HCT116 (cell line): Measurements from ENCODE around the gene ZNF384. TPM values are rescaled to one million over a fixed set of nuclear protein-coding genes. Genes with fewer than 3 reads are reported as not detected.
A peak's percentile ranks its signal among the peaks of the same experiment; 100 is the strongest.

Source experiments
- ATAC-seq: fragments of 200-7000 bp; cut with Tn5 transposase; 2 replicates; pipeline ENCODE4 v1.9.1; 2020; ENCODE audit warnings: mild to moderate bottlenecking, moderate library complexity
- BruUV-seq: library from RNA; stranded (reverse); fragments of 400-500 nt; replicated peaks from 2 replicates; lab custom pipeline; 2021; lab: Mats Ljungman, UMichigan
- CTCF ChIA-PET: fragments of 300-600 bp; sonication (Branson Sonifier 250); formaldehyde crosslinking; loops from one replicate; lab custom pipeline; 2021; ENCODE audit warnings: antibody characterized with exemption; lab: Charles Lee
- POLR2A ChIA-PET: fragments of 300-600, 350-600 bp; sonication (Branson Sonifier 250); formaldehyde crosslinking; loops from one replicate; lab custom pipeline; 2021; ENCODE audit warnings: antibody characterized with exemption; lab: Charles Lee
- RAD21 ChIA-PET, 2 experiments: fragments of 300-600 bp; sonication (Branson Sonifier 250); formaldehyde crosslinking; loops; one replicate each; lab custom pipeline; 2023; ENCODE audit warnings: low total read pairs in 2 of 2; ENCODE audit not compliant: uncharacterized antibody in 2 of 2, unreplicated experiment in 2 of 2, low non-redundant PET in 1 of 2; lab: Charles Lee
- DNase-seq: peaks from one replicate; pipeline ENCODE4 v3.0.0-alpha.2; 2010; ENCODE audit warnings: low read depth, low spot score
- H2AFZ ChIP-seq: fragments of 200-600 bp; shearing (Covaris generic), sonication (generic); 2 replicates; pipeline ENCODE4 v1.6.1; 2017; ENCODE audit warnings: low read depth, mixed run types, mixed read lengths, antibody characterized with exemption, low read length; ENCODE audit not compliant: poor library complexity, severe bottlenecking
- H3K27ac ChIP-seq: 2 replicates; pipeline ENCODE4 v1.5.1; 2012; ENCODE audit warnings: low read depth, low read length
- H3K27me3 ChIP-seq: fragments of 200-600 bp; sonication (generic); 2 replicates; pipeline ENCODE4 v1.6.1; 2016; ENCODE audit warnings: mixed run types, low read length, mixed read lengths; ENCODE audit not compliant: insufficient read depth
- H3K36me3 ChIP-seq, 2 experiments: fragments of 200-500 bp in 1 of 2; fragments of 200-600 bp in 1 of 2; sonication (Bioruptor generic) in 1 of 2; sonication (generic) in 1 of 2; 2 replicates each; pipeline versions ENCODE4 v1.5.1 to v1.6.1; 2014 to 2016; ENCODE audit warnings: low read length in 2 of 2, inconsistent platforms in 1 of 2, mixed read lengths in 1 of 2, mixed run types in 1 of 2; ENCODE audit not compliant: insufficient read depth in 2 of 2, control insufficient read depth in 1 of 2
- H3K4me1 ChIP-seq, 2 experiments: fragments of 200-600 bp in 1 of 2; sonication (generic) in 1 of 2; 2 replicates each; pipeline versions ENCODE4 v1.5.1 to v1.6.1; 2012 to 2017; ENCODE audit warnings: low read length in 2 of 2, inconsistent platforms in 1 of 2, mild to moderate bottlenecking in 1 of 2, mixed read lengths in 1 of 2, mixed run types in 1 of 2, moderate library complexity in 1 of 2; ENCODE audit not compliant: insufficient read depth in 2 of 2, control insufficient read depth in 1 of 2
- H3K4me2 ChIP-seq: fragments of 200-600 bp; sonication (generic); 2 replicates; pipeline ENCODE4 v1.6.1; 2017; ENCODE audit warnings: mixed run types, low read length, mixed read lengths
- H3K4me3 ChIP-seq, 2 experiments: fragments of 200-600 bp in 1 of 2; sonication (generic) in 1 of 2; replicated peaks in 1 of 2; 2 replicates each; pipeline ENCODE4 v1.5.1; 2011 to 2016; ENCODE audit warnings: low read length in 2 of 2, control low read depth in 1 of 2, low read depth in 1 of 2, mild to moderate bottlenecking in 1 of 2, mixed read lengths in 1 of 2, mixed run types in 1 of 2
- H3K79me2 ChIP-seq: fragments of 200-600 bp; sonication (generic); 2 replicates; pipeline ENCODE4 v1.6.1; 2017; ENCODE audit warnings: mild to moderate bottlenecking, mixed run types, low read length, moderate library complexity, mixed read lengths; ENCODE audit not compliant: insufficient read depth
- H3K9ac ChIP-seq: fragments of 200-600 bp; sonication (generic); 2 replicates; pipeline ENCODE4 v1.6.1; 2016; ENCODE audit warnings: low read length, mixed read lengths
- H3K9me2 ChIP-seq: fragments of 200-600 bp; sonication (generic), shearing (Covaris generic); 2 replicates; pipeline ENCODE4 v1.6.1; 2017; ENCODE audit warnings: mixed run types, mild to moderate bottlenecking, moderate library complexity; ENCODE audit not compliant: insufficient read depth
- H3K9me3 ChIP-seq, 2 experiments: fragments of 200-500 bp in 1 of 2; fragments of 200-600 bp in 1 of 2; sonication (Bioruptor generic) in 1 of 2; sonication (generic) in 1 of 2; 2 replicates each; pipeline ENCODE4 v1.6.1; 2014 to 2017; ENCODE audit warnings: low read length in 2 of 2, mixed read lengths in 2 of 2, inconsistent platforms in 1 of 2, low read depth in 1 of 2, mild to moderate bottlenecking in 1 of 2, mixed run types in 1 of 2, moderate library complexity in 1 of 2; ENCODE audit not compliant: control insufficient read depth in 1 of 2, insufficient read depth in 1 of 2
- H4K20me1 ChIP-seq: fragments of 200-600 bp; sonication (generic), shearing (Covaris generic); 2 replicates; pipeline ENCODE4 v1.6.1; 2017; ENCODE audit warnings: mixed run types, mild to moderate bottlenecking, moderate library complexity; ENCODE audit not compliant: insufficient read depth
- CBX3 ChIP-seq: IDR thresholded peaks from 2 replicates; pipeline ENCODE4 v1.6.1; 2012; ENCODE audit warnings: low read depth
- CEBPB ChIP-seq: IDR thresholded peaks from 2 replicates; pipeline ENCODE4 v1.6.1; 2012; ENCODE audit warnings: low read depth
- EZH2 ChIP-seq: fragments of 200-600 bp; sonication (generic); IDR thresholded peaks from 2 replicates; pipeline ENCODE4 v1.6.1; 2017; ENCODE audit warnings: antibody characterized with exemption, mixed run types
- EZH2phosphoT487 ChIP-seq: fragments of 200-600 bp; IDR thresholded peaks from 2 replicates; pipeline ENCODE4 v1.6.1; 2018; ENCODE audit warnings: antibody characterized with exemption, borderline replicate concordance
- FOSL1 ChIP-seq: IDR thresholded peaks from 2 replicates; pipeline ENCODE4 v1.6.1; 2012; ENCODE audit warnings: low read depth
- JUND ChIP-seq: IDR thresholded peaks from 2 replicates; pipeline ENCODE4 v1.6.1; 2012
- POLR2A ChIP-seq: IDR thresholded peaks from 2 replicates; pipeline ENCODE4 v1.7.0; 2011; ENCODE audit warnings: borderline replicate concordance; ENCODE audit not compliant: insufficient read depth, insufficient read length; ENCODE audit errors: extremely low read depth
- SIN3A ChIP-seq: IDR thresholded peaks from 2 replicates; pipeline ENCODE4 v1.6.1; 2012; ENCODE audit warnings: low read depth
- SRF ChIP-seq: IDR thresholded peaks from 2 replicates; pipeline ENCODE4 v1.6.1; 2012; ENCODE audit warnings: low read depth
- TCF7L2 ChIP-seq: IDR thresholded peaks from 2 replicates; pipeline ENCODE4 v1.7.0; 2011; ENCODE audit warnings: borderline replicate concordance, inconsistent platforms; ENCODE audit not compliant: insufficient read depth, insufficient read length; ENCODE audit errors: extremely low read depth
- YY1 ChIP-seq: IDR thresholded peaks from 2 replicates; pipeline ENCODE4 v1.6.1; 2011; ENCODE audit warnings: low read length, low read depth, moderate library complexity, mild to moderate bottlenecking; ENCODE audit not compliant: insufficient replicate concordance; ENCODE audit errors: extremely low read depth
- ZFX ChIP-seq: fragments of 450-650 bp; IDR thresholded peaks from 2 replicates; pipeline ENCODE4 v1.6.1; 2017
- ZNF274 ChIP-seq: fragments of 200-500 bp; sonication (Bioruptor generic); IDR thresholded peaks from 2 replicates; pipeline ENCODE4 v1.6.1; 2014; ENCODE audit warnings: mild to moderate bottlenecking, low read depth, low read length, inconsistent platforms
- intact Hi-C: fragments of 100-400 bp; cut with micrococcal nuclease; formaldehyde crosslinking; loops from 2 replicates; pipeline ENCODE4 v1.10.0; 2022
- total RNA-seq: library from RNA; stranded (reverse); gene quantifications from one replicate; pipeline ENCODE4 v1.2.1, GENCODE V29; 2021; ENCODE audit not compliant: unreplicated experiment
- TF ChIP-seq, protein P1 (sequence below): IDR thresholded peaks from 2 replicates; pipeline ENCODE4 v1.6.1; 2012

Gene ZNF384
- total RNA-seq, 1 experiment from 2014 or later, result 73.4 TPM

DNA sequence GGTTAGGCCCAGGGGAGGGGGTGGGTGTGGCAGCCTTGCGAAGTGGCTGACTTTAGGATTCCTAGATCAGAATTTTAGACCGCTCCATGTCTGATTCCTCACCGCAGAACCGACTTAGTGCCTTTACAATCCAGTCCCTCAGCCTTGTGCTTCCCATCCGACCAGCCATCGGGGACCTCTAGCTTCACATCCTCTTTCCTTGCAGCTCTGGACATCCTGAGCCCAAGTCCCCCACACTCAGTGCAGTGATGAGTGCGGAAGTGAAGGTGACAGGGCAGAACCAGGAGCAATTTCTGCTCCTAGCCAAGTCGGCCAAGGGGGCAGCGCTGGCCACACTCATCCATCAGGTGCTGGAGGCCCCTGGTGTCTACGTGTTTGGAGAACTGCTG, 35.2 kb upstream of the ZNF384 start:
- peak; percentile 23 for ATAC-seq
- BruUV-seq, result TSS peak; percentile 74
- no peaks in the 10 kb centered on the region for H3K9me3 ChIP-seq
- H4K20me1 ChIP-seq, result no peaks in the 10 kb centered on the region
- peaks cover 5 to 26% of the 10 kb centered on the region in 2 experiments; a peak in 3 of 4 replicates for H3K4me1 ChIP-seq
- peaks cover 11 to 12% of the 10 kb centered on the region in 2 experiments; a peak in 3 of 4 replicates for H3K36me3 ChIP-seq
- peak overlapping the region; percentile 93 for H3K9ac ChIP-seq
- TF ChIP-seq POLR2A (peak; percentile 7), ZFX (no peak; the same call in 1 of the 2 replicates)
- H3K79me2 ChIP-seq, result peaks cover 14% of the 10 kb centered on the region; the same call in 1 of the 2 replicates
- H3K9me2 ChIP-seq, result no peaks in the 10 kb centered on the region
- no peak overlapping the region for H2AFZ ChIP-seq
- H3K27me3 ChIP-seq, result no peaks in the 10 kb centered on the region
- POLR2A ChIA-PET, result interaction anchor here (0.6 to 3.0 kb wide), 21 partner anchors 8 to 412 kb away, joined by 3 to 28 read pairs (median 4); partner anchors contain the start of genes C12orf57, CDCA3, MLF2 and PTMS
- RAD21 ChIA-PET, result interaction anchor here (0.7 to 1.6 kb wide), 4 partner anchors 29 to 58 kb away, joined by 3 to 6 read pairs (median 4); partner anchors contain the start of genes ZNF384 (in 2 of the 2) and MLF2 (in 1 of the 2)
- intact Hi-C loops, result loop anchor here (1.0 kb wide), 1 partner anchor 35 kb away; the partner anchor contains the start of gene ZNF384
- CTCF ChIA-PET, result interaction anchor here (0.7 to 2.7 kb wide), 9 partner anchors 10 to 161 kb away, joined by 3 to 16 read pairs (median 4); partner anchors contain the start of genes MLF2, PTMS and ZNF384
- H3K27ac ChIP-seq, result peak overlapping the region; percentile 91
- no peak for DNase-seq
- peak overlapping the region; percentile 54 to 86 for H3K4me3 ChIP-seq
- peak overlapping the region; percentile 100 for H3K4me2 ChIP-seq

DNA sequence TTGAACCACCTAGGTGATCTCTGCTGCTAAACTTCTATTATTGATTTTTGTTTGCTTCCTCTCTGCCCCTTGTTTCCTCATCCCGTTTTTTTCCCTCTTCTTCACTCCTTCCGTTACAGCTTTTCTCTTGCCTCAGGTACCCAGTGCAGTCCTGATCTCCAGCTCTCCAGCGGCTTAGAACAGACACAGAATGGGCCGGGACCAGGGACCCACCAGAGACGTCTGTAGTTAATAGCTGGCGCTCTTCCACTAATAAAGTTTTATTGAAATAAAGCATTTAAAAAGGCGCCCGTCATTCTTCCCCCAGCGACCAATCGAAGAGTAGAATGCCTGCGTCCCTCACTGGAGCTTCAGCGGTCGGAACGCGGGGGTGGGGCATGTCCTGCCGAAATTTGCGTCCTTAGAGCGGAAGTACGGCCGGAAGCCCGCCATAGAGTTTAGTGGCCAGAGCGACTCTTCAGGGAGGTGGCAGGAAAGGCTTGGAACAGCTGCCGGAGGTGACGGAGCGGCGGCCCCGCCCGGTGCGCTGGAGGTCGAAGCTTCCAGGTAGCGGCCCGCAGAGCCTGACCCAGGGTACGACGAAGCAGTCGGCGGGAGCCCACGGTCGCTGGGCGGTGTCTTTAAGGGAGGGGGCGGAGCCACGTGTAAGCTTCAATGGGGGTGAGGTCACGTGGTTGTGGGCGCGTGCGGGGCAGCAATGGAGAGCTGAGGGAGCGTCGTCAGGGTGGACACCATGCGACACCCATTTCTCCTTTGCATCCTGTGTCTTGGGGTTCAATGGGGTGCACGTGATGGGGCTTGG, 34.6 kb upstream of the ZNF384 start, which contains the start of gene COPS7A:
TSS of gene COPS7A (plus strand) at position 440 of the 802 bp plus-strand sequence. CDS start 611 bp downstream, outside the sequence.
- ChIA-PET POLR2A (interaction anchor here (0.6 to 3.0 kb wide), 21 partner anchors 9 to 412 kb away, joined by 3 to 28 read pairs (median 4); partner anchors contain the start of genes C12orf57, CDCA3, MLF2 and PTMS), CTCF (interaction anchor here (0.7 to 2.7 kb wide), 12 partner anchors 10 to 160 kb away, joined by 3 to 16 read pairs (median 4); partner anchors contain the start of genes CDCA3, MLF2, PTMS and SPSB2), RAD21 (interaction anchor here (1.0 to 1.6 kb wide), 3 partner anchors 29 to 35 kb away, joined by 3 to 6 read pairs (median 5); partner anchors contain the start of genes ZNF384 (in 2 of the 2) and MLF2 (in 1 of the 2))
- peaks cover 14% of the 10 kb centered on the region; the same call in 1 of the 2 replicates for H3K79me2 ChIP-seq
- H3K9ac ChIP-seq, result peak within 1 kb of the TSS; percentile 93
- no peaks in the 10 kb centered on the region for H3K27me3 ChIP-seq
- DNase-seq, result peak; percentile 98
- H3K4me3 ChIP-seq, result peak within 1 kb of the TSS; percentile 54 to 86
- H2AFZ ChIP-seq, result peak within 1 kb of the TSS; percentile 95
- H3K9me2 ChIP-seq, result no peaks in the 10 kb centered on the region
- BruUV-seq, result no TSS peak
- H3K36me3 ChIP-seq, result peaks cover 6% of the 10 kb centered on the region in 2 experiments; a peak in 3 of 4 replicates
- peaks cover 5 to 26% of the 10 kb centered on the region in 2 experiments; a peak in 3 of 4 replicates for H3K4me1 ChIP-seq
- intact Hi-C loops, result loop anchor here (1.0 kb wide), 1 partner anchor 35 kb away; the partner anchor contains the start of gene ZNF384
- peak within 1 kb of the TSS; percentile 100 for H3K4me2 ChIP-seq
- H3K27ac ChIP-seq, result peak within 1 kb of the TSS; percentile 91
- ATAC-seq, result peak; percentile 96
- no peaks in the 10 kb centered on the region for H3K9me3 ChIP-seq
- H4K20me1 ChIP-seq, result no peaks in the 10 kb centered on the region
- TF ChIP-seq ZFX (peak; percentile 31; the same call in 1 of the 2 replicates), EZH2 (no peak), SRF (no peak; the same call in 1 of the 2 replicates), FOSL1 (no peak), CBX3 (peak; percentile 82), JUND (no peak), SIN3A (peak; percentile 93), YY1 (peak; percentile 45), ZNF274 (no peak), CEBPB (no peak), TCF7L2 (peak; percentile 65), EZH2phosphoT487 (no peak)
- TF ChIP-seq, protein P1, sequence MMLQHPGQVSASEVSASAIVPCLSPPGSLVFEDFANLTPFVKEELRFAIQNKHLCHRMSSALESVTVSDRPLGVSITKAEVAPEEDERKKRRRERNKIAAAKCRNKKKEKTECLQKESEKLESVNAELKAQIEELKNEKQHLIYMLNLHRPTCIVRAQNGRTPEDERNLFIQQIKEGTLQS, result no peak
